SH-SY5Y (cell line): ENCODE data around the gene TSPAN18.

Experiments used
- GATA2 ChIP-seq: IDR thresholded peaks from 2 replicates; pipeline ENCODE4 v1.6.1; 2011; ENCODE audit warnings: mild to moderate bottlenecking, low read depth, low read length
- GATA3 ChIP-seq: IDR thresholded peaks from 2 replicates; pipeline ENCODE4 v1.6.1; 2011; ENCODE audit warnings: low read depth, mild to moderate bottlenecking, low read length, moderate library complexity

TSPAN18 gene

DNA sequence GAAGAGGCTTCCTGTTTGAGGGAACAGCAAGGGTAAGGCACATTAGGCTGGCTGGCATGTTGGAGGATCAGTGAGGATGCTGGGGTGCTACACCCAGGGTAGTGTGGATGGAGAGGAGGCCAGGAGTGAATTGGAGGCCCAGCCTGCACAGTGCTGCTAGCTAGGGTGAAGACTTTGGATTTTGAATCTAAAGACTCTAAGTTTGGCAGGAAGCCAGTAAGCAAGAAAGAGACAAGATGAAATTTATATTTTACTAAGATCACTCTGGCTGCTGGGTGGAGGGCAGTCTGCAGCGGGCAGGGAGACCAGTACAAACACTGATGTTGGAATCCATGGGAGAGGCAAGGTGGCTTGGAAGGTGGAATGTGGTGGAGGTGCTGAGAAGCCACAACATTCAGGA lies 43.6 kb downstream of the TSPAN18 start:
- TF ChIP-seq GATA2 = no peak
- TF ChIP-seq GATA3 = no peak

DNA sequence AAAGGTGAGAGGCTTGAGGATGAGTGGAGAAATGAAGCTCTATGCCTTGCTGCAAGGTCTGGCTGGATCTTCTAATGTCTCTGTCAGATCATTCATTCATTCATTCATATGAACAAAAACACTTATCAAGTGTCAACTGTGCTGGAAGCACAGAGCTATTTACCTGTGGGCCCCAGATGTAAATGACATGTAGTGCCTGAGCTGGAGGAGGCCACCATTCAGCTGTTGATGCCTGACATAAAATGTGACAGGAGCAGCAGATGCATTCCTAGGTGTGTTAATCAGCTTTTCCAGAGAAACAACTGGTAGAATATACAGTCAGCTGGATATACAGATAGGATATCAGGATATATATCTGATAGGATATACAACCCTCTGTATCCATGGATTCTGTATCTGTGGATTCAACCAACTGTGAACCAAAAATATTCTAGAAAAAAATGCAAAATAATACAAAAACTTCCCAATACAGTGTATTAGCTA lies 44.5 kb downstream of the TSPAN18 start:
- TF ChIP-seq GATA3 (no peak), GATA2 (no peak)

DNA sequence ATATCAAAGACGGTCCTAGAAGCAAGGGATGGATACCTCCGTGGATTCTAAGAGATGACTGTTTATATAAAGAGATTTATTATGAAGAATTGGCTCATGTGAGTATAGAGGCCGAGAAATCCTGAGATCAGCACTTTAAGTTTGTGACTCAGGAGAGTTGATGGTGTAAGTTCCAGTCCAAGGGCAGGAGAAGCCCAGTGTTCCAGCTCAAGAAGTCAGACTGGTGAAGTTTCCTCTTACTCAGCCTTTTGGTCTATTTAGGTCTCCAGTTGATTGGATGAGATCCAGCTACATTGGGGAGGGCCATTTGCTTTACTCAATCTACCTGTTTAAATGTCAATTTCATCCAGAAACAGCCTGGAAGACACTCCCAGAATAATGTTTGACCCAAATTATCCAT lies 45.1 kb downstream of the TSPAN18 start:
- no peak for TF ChIP-seq GATA3
- TF ChIP-seq GATA2 = no peak

DNA sequence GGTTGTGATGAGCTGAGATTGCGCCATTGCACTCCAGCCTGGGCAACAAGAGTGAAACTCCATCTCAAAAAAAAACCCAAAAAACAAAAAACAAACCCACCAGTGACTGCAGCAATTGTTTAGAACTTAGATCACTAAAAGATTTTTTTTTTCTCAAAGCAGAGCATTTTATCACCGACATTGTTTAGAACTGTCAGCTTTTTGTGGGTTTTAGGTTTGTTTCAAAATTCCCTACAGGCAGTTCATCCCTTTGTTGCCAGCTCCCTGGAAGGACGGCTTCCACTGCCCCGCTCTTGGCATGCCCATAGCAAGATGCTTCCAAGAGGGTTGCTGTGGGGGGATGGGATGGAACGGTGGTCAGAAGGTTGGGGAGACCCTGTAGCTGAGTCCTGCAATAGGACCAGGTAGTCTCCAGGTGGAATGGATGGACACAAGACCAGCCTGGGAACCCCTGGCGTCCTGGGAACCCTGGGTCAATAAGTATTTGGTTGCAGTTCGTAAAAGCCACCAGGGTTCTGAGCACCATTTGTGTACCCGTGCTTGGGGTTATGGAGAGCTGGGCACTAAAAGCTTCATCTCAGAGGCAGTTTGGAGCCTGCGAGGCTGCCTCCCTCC lies 46.7 kb downstream of the TSPAN18 start:
- TF ChIP-seq GATA3 (no peak), GATA2 (no peak)

DNA sequence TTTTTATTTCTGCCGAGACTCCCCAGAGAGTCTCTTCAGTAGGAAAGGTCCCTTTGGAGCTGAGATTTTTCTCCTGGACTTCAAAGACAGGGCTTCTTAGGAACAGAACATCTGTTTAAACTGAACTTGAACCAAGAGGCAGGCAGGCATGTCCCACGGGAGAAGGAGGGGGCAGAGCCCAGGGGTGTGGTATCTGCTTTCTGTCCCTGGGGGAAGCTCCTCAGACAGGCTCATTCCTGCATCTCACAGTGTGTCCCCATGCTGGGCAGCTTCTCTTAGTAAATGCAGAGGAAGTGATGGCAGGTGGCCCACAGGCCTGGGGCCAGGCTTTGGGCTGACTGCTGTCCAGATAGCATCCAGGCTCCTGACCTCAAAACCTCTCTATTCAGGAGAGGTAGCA lies 47.3 kb downstream of the TSPAN18 start:
- TF ChIP-seq GATA3 = no peak
- no peak for TF ChIP-seq GATA2

DNA sequence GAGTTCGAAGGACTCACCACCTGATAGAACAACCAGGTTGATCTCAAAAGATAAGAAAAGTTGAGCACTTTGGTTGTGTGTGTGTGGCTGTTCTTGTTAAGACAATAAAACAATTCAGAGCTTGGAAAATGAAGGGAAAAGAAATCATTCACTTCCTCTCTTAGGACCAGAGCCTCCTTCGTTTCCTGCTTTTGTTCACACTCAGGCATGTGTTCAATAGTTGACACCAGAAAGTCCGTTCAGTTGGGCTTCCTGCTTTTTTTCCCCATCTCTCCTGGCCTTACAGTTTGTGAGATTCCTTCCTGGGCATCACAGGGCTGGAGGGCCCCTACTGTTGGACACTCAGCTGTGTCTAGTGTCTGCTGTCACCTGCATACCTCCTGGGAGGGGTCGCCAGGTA lies 48.0 kb downstream of the TSPAN18 start:
- TF ChIP-seq GATA3 (no peak), GATA2 (no peak)

DNA sequence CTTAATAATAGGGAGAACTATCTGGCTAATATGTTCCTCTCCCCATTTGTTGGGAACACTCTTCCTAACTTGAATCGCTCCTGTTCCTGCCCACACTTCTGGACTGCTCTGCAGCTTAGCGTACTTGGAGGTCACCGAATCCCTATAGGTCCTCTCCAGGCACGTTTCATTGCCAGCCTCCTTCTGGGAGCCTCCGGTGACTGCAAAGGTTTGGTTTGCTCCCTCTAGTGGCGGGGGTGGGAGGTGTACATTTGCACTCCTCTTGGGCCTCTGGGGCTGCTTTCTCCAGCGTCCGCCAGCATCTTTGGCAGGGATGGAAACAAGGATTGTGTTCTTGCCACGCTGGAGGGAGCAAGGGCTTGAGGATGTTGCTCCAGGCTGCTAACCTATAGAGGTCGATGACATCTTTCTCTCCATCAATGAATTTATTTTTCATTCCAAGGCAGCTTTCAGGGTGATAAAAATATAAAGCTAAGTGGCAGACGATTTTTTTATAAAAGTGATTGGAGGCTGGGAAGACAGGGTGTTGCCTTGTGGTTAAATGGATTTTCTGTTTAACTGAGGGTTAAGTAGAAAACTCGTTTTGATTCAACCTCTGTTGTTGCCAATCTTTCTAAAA lies 48.7 kb downstream of the TSPAN18 start:
- no peak; the same call in 1 of the 2 replicates for TF ChIP-seq GATA2
- no peak for TF ChIP-seq GATA3

DNA sequence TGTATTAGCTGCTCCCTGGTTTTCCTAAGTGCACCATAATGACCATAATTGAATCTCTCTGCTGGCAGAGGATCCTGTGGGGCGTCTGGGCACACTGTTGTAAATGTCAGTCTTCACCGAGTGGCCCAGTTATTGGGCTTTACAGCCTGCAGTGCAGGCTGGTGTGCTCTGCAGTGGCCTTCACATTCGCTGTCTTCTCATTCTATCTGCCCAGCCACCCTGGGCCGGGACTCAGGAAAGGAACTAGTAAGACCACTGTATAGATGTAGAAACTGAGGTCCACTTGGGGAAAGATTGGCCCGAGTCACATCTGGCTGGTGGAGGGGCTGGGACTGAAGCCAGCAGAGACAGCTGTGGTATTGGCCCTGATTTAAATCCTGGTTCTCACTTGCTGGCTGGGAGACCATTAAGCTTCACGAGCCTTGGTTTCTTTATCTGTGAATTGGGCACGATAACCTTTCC lies 49.3 kb downstream of the TSPAN18 start:
- no peak for TF ChIP-seq GATA3
- TF ChIP-seq GATA2 = 0 out of 2 replicates have a peak, but pooled peaks have one; percentile 37

DNA sequence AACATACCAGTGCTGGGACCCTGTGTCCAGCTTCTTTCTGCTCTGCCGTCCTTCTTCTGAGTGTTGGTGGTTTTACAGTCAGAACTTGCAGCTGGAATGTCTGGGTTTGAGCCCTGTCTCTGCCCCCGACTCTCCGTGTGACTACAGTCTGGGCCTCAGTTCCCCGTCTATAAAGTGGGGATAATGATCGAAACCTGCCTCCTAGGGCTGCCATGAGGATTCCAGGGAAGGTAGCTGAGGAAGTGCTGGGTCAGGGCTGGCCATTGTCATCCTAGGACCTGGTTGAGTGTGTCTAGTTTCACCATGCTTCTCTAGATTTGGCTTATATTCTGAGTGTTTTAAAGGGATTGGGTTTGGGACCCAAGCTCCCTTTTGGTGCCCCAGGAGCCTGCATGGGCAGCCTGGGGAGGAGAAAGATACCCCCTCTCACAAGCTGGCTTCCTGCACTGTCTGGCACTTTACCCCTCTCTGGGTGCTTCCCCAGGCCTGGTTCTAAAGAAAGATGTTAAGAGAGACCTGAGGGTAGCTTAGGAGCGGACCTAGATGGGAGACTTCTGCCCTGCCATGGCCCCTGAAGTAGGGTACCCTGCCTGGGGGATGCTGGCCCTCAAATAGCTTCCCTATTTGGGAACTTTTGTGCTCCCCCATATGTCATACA lies 49.9 kb downstream of the TSPAN18 start:
- TF ChIP-seq GATA3 (no peak), GATA2 (no peak)

DNA sequence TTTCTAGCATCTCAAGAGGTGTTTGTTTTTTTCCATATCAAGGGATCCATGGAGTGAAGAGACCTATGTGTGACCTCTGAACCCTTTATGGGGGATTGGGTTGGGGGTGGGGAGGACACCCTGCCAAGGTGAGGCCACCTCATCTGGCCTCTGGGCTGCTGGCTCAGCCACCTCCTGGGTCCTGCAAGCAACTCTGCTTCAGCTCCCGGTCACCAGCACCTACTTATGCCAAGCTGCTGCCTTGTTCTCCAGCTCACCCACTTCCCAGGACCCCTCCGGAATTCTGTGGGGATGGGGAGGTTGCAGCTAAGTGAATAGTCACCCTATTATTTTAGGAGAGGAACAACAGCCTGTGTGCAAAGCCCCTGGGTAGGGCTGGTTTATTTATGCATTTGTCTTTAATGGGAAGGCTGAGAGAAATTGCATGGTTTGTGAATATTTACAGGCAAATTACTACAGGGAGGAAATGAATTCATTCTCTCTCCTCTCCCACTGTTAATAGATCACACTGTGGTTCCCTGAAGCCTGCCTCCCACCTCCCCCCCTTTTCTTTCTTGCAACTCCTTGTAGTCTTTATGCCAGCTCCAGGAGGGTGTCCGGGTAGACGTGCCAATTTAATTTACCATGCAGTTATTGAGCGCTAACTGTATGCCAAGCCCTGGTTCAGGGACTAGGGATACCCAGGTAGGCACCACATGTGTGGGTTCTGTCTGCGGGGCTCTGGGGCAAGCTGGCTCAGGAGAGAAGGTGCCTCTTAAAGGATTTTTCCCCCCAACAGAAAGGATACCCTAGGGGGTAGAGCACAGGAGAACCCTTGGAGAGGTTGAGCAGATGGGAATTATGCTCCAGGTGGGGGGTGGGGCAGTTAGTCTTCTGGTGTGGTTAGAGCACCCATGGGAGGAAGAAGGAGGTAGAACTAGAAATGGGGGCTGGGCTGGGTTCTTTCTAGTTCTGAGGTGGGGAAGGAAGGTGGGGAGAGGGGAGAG lies 50.7 kb downstream of the TSPAN18 start:
- TF ChIP-seq GATA3 (no peak), GATA2 (no peak)

DNA sequence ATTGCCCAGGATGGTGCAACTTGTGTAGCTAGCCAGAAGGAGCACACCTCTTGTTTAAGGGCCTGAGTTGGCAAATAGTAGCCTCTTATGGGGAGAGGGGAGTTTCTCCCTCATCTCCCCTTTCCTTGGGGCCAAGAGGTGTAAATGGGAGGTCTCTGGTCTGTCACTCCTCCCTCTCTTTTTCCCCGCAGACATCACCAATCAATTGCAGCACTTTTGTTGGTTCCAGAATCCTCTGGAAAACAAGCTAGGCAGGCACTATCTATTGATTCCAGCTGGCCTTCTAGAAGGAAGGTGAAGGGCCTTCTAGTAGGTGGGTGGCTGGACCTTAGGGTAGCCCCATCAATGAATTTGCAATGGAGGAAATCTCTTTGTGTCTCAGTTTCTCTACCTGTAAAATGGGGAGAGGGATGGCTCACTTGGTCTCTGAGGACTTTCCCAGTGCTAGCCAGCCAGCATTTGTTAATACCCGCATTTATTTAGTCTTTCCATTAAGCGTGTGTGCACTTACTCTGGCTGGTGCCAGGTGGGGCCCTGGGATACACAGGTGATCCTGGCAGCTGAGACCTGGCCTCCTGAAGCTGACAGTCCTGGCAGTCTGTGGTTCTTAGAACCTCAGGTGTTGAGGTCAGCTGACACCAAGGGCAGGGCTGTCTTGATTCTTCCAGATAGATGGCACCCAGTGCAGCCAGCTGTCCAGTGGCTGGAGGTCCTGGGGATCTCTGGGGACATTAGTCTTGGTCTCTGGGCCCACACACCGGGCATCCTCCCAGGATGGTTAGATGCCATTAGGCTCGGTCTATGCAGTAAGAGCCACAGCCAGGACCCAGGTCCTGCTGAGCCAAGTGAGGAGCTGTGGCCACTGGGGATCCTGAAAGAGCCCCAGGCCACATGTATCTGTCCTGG lies 51.7 kb downstream of the TSPAN18 start:
- TF ChIP-seq GATA2 (no peak), GATA3 (no peak)

DNA sequence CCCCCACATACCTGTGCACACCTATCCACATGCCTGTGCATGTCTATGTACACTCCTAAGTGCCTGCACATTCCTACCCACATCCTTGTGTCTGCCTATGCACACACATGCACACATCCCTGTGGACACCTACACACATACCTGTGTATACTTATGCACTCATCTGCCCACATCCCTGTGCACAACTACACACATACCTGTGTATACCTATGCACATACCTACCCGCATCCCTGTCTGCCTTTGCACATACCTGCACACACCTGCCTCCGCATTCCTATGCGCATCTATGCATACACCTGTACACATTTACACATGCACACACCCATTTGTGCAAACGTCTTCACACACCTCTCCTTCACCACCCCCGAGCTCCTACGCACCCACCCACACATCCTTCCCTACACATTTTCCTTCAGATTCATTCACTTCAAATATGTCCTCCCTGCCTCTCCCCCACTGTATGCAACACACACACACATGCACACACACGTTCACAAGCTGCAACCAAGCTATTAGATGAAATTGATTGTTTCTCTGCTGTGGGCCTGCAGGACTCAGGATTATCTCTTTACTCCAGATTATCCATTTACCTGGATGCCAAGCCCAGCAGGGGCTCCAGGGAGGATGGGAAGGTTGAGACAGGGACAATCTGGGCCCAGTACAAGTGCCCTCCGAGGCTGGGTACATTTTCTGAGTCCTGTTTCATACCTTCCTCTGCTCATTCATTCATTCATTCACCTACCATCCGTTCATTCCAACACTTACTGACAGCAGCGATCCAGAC lies 53.2 kb downstream of the TSPAN18 start:
- TF ChIP-seq GATA3 (no peak), GATA2 (no peak)
